H1 (cell line): ENCODE data around the gene PPP6R1. TPM values are rescaled to one million over a fixed set of nuclear protein-coding genes. Genes with fewer than 3 reads are reported as not detected.

Experiments
- CTCF ChIA-PET: fragments of 300-600 bp; sonication (Branson Sonifier 250); formaldehyde crosslinking; loops from one replicate; lab custom pipeline; 2021; ENCODE audit not compliant: partially characterized antibody; lab: Charles Lee
- POLR2A ChIA-PET: fragments of 300-600 bp; sonication (Branson Sonifier 250); formaldehyde crosslinking; loops from one replicate; lab custom pipeline; 2021; ENCODE audit warnings: inconsistent platforms; ENCODE audit not compliant: partially characterized antibody; lab: Charles Lee
- DNase-seq, 2 experiments: peaks; one replicate each; pipeline versions ENCODE4 v3.0.0 to v3.0.0-alpha.2; 2010 to 2022; ENCODE audit warnings: low spot score in 2 of 2, low read depth in 1 of 2, mixed read lengths in 1 of 2
- FAIRE-seq: peaks from 2 replicates; lab custom pipeline; 2011; peaks lifted over from hg19 to GRCh38; lab: Jason Lieb, UNC
- H2AFZ ChIP-seq: 2 replicates; pipeline ENCODE4 v1.8.1; 2012; ENCODE audit warnings: low read length, inconsistent platforms
- H2AK5ac ChIP-seq: 2 replicates; pipeline ENCODE4 v1.6.1; 2013; ENCODE audit warnings: low read depth, low read length
- H2BK120ac ChIP-seq: replicated peaks from 2 replicates; pipeline ENCODE3; 2013; ENCODE audit warnings: low read depth, low read length, inconsistent platforms
- H2BK12ac ChIP-seq: 2 replicates; pipeline ENCODE4 v1.6.1; 2013; ENCODE audit warnings: low read depth, low read length
- H2BK15ac ChIP-seq: 2 replicates; pipeline ENCODE4 v1.6.1; 2013; ENCODE audit warnings: low read length
- H2BK20ac ChIP-seq: 2 replicates; pipeline ENCODE4 v1.6.1; 2013; ENCODE audit warnings: low read length
- H2BK5ac ChIP-seq: 2 replicates; pipeline ENCODE4 v1.6.1; 2013; ENCODE audit warnings: low read depth, low read length
- H3K14ac ChIP-seq: 2 replicates; pipeline ENCODE4 v1.6.1; 2013; ENCODE audit warnings: inconsistent platforms; ENCODE audit not compliant: insufficient read length
- H3K18ac ChIP-seq: 2 replicates; pipeline ENCODE4 v1.6.1; 2013; ENCODE audit warnings: low read length; ENCODE audit errors: extremely low read depth
- H3K23ac ChIP-seq: 2 replicates; pipeline ENCODE4 v1.6.1; 2013; ENCODE audit warnings: inconsistent platforms; ENCODE audit not compliant: insufficient read length
- H3K23me2 ChIP-seq: 2 replicates; pipeline ENCODE4 v1.6.1; 2013; ENCODE audit warnings: low read depth, low read length
- H3K27ac ChIP-seq: 2 replicates; pipeline ENCODE4 v1.6.1; 2011; ENCODE audit warnings: low read depth, low read length, inconsistent platforms
- H3K27me3 ChIP-seq, 4 experiments: replicated peaks in 1 of 4; 1 replicate in 1 of 4; 2 replicates in 3 of 4; pipeline versions ENCODE4 v1.6.1 to v1.8.1; 2011 to 2013; ENCODE audit warnings: low read length in 3 of 4, mild to moderate bottlenecking in 3 of 4, inconsistent platforms in 2 of 4, mixed read lengths in 2 of 4, moderate library complexity in 1 of 4; ENCODE audit not compliant: control insufficient read depth in 3 of 4, insufficient read depth in 3 of 4; ENCODE audit errors: extremely low read depth in 1 of 4
- H3K36me3 ChIP-seq, 4 experiments: 2 replicates each; pipeline versions ENCODE4 v1.6.1 to v1.8.1; 2011 to 2013; ENCODE audit warnings: mild to moderate bottlenecking in 4 of 4, low read length in 3 of 4, moderate library complexity in 2 of 4, control low read depth in 1 of 4, inconsistent platforms in 1 of 4; ENCODE audit not compliant: insufficient read depth in 4 of 4, control insufficient read depth in 2 of 4
- H3K4ac ChIP-seq: replicated peaks from 2 replicates; pipeline ENCODE3; 2013; ENCODE audit warnings: low read length, low read depth, mixed read lengths, inconsistent platforms; ENCODE audit not compliant: insufficient read length
- H3K4me1 ChIP-seq, 4 experiments: replicated peaks in 1 of 4; 1 replicate in 1 of 4; 2 replicates in 3 of 4; pipeline versions ENCODE4 v1.6.1 to v1.8.1; 2011 to 2013; ENCODE audit warnings: low read length in 3 of 4, inconsistent platforms in 2 of 4, mixed read lengths in 1 of 4; ENCODE audit not compliant: insufficient read depth in 4 of 4, control insufficient read depth in 3 of 4
- H3K4me2 ChIP-seq, 2 experiments: 2 replicates each; pipeline versions ENCODE4 v1.6.1 to v1.8.1; 2011 to 2013; ENCODE audit warnings: low read depth in 2 of 2, low read length in 2 of 2, control low read depth in 1 of 2, inconsistent platforms in 1 of 2, mild to moderate bottlenecking in 1 of 2; ENCODE audit not compliant: insufficient read depth in 1 of 2
- H3K4me3 ChIP-seq, 4 experiments: fragments of 200-600, 300-600 bp in 1 of 4; sonication (generic), shearing (Covaris generic), sonication (Bioruptor Twin) in 1 of 4; 2 replicates each; pipeline versions ENCODE4 v1.5.1 to v1.8.1; 2011 to 2016; ENCODE audit warnings: low read length in 4 of 4, low read depth in 3 of 4, control low read depth in 2 of 4, inconsistent platforms in 2 of 4, mild to moderate bottlenecking in 2 of 4, mixed read lengths in 1 of 4, moderate library complexity in 1 of 4; ENCODE audit not compliant: insufficient read depth in 2 of 4; ENCODE audit errors: extremely low read depth in 1 of 4
- H3K56ac ChIP-seq: replicated peaks from 2 replicates; pipeline ENCODE3; 2013; ENCODE audit warnings: low read depth, mild to moderate bottlenecking, mixed read lengths, low read length, inconsistent platforms; ENCODE audit not compliant: insufficient read length
- H3K79me1 ChIP-seq: 2 replicates; pipeline ENCODE4 v1.6.1; 2013; ENCODE audit warnings: low read depth, low read length, control low read depth
- H3K79me2 ChIP-seq, 2 experiments: 2 replicates each; pipeline versions ENCODE4 v1.6.1 to v1.8.1; 2012 to 2013; ENCODE audit warnings: low read length in 2 of 2, mild to moderate bottlenecking in 2 of 2, inconsistent platforms in 1 of 2; ENCODE audit not compliant: insufficient read depth in 2 of 2, control insufficient read depth in 1 of 2
- H3K9ac ChIP-seq, 4 experiments: replicated peaks in 1 of 4; 1 replicate in 1 of 4; 2 replicates in 3 of 4; pipeline versions ENCODE4 v1.6.1 to v1.8.1; 2011 to 2013; ENCODE audit warnings: low read depth in 3 of 4, low read length in 3 of 4, control low read depth in 2 of 4, mild to moderate bottlenecking in 2 of 4, moderate library complexity in 2 of 4, inconsistent platforms in 1 of 4; ENCODE audit errors: extremely low read depth in 1 of 4
- H3K9me3 ChIP-seq, 2 experiments: 2 replicates each; pipeline versions ENCODE4 v1.6.1 to v1.8.1; 2012 to 2013; ENCODE audit warnings: mild to moderate bottlenecking in 2 of 2, moderate library complexity in 2 of 2, control low read depth in 1 of 2, inconsistent platforms in 1 of 2, low read depth in 1 of 2, low read length in 1 of 2, mixed read lengths in 1 of 2; ENCODE audit not compliant: insufficient read depth in 2 of 2
- H4K20me1 ChIP-seq, 2 experiments: replicated peaks in 1 of 2; 2 replicates each; pipeline versions ENCODE3 to v1.8.1; 2011 to 2013; ENCODE audit warnings: inconsistent platforms in 2 of 2, low read length in 2 of 2, mild to moderate bottlenecking in 1 of 2; ENCODE audit not compliant: insufficient read depth in 2 of 2, control insufficient read depth in 1 of 2
- H4K5ac ChIP-seq: 2 replicates; pipeline ENCODE4 v1.6.1; 2013; ENCODE audit warnings: low read length, low read depth, mixed read lengths, inconsistent platforms; ENCODE audit not compliant: insufficient read length
- H4K8ac ChIP-seq: 2 replicates; pipeline ENCODE4 v1.8.0; 2013; ENCODE audit warnings: mild to moderate bottlenecking, moderate library complexity, low read length, inconsistent platforms; ENCODE audit not compliant: insufficient read depth; ENCODE audit errors: extremely low read depth
- H4K91ac ChIP-seq: replicated peaks from 2 replicates; pipeline ENCODE3; 2013; ENCODE audit warnings: low read length, mixed read lengths, inconsistent platforms; ENCODE audit not compliant: insufficient read length
- CREB1 ChIP-seq: IDR thresholded peaks from 2 replicates; pipeline ENCODE4 v1.6.1; 2012; ENCODE audit warnings: inconsistent platforms
- FOSL1 ChIP-seq: IDR thresholded peaks from 2 replicates; pipeline ENCODE4 v1.6.1; 2011; ENCODE audit warnings: mild to moderate bottlenecking, low read depth, low read length, moderate library complexity; ENCODE audit not compliant: insufficient read depth
- HDAC2 ChIP-seq, 2 experiments: fragments of 300-600 bp in 1 of 2; sonication (generic) in 1 of 2; IDR thresholded peaks; 2 replicates each; pipeline ENCODE4 v1.6.1; 2011 to 2012; ENCODE audit warnings: low read depth in 2 of 2, low read length in 2 of 2, mild to moderate bottlenecking in 2 of 2, moderate library complexity in 2 of 2, borderline replicate concordance in 1 of 2, inconsistent platforms in 1 of 2
- NANOG ChIP-seq: IDR thresholded peaks from 2 replicates; pipeline ENCODE4 v1.6.1; 2011; ENCODE audit warnings: low read length, low read depth, mild to moderate bottlenecking, inconsistent platforms; ENCODE audit not compliant: insufficient read depth, poor library complexity, severe bottlenecking
- SIN3A ChIP-seq, 2 experiments: IDR thresholded peaks in 1 of 2; conservative IDR thresholded peaks in 1 of 2; 2 replicates each; pipeline ENCODE4 v1.6.1; 2011 to 2012; ENCODE audit warnings: low read length in 2 of 2, improper control_type of control experiment in 1 of 2, low read depth in 1 of 2, mild to moderate bottlenecking in 1 of 2
- TEAD4 ChIP-seq: IDR thresholded peaks from 2 replicates; pipeline ENCODE4 v1.6.1; 2012; ENCODE audit warnings: low read depth, low read length, inconsistent platforms, mixed read lengths
- WGBS, 2 experiments: shearing (Covaris generic) in 1 of 2; methylation state at CpG; one replicate each; pipeline versions ENCODE4 v1.1.6 to v1.1.7; 2013 to 2015; ENCODE audit warnings: low lambda C conversion rate in 2 of 2, mixed read lengths in 2 of 2, inconsistent platforms in 1 of 2, low coverage in 1 of 2, missing lambda C conversion rate in 1 of 2; ENCODE audit not compliant: insufficient replicate concordance in 2 of 2, insufficient coverage in 1 of 2, insufficient read length in 1 of 2; ENCODE audit errors: extremely low coverage in 1 of 2, missing lambda C conversion rate in 1 of 2; 5-methylcytosine and 5-hydroxymethylcytosine counted together
- polyA plus RNA-seq, 7 experiments: library from polyadenylated mRNA; depleted of rRNA in 3 of 7; stranded (reverse) in 5 of 7; unstranded in 2 of 7; fragments of >200 nt in 5 of 7; fragments of 200-250 nt in 2 of 7; gene quantifications; 1 replicate in 5 of 7; 2 replicates in 1 of 7; 4 replicates in 1 of 7; pipeline versions ENCODE4 v1.2.1 to v1.2.3, GENCODE V29; 2011 to 2013; ENCODE audit warnings: missing spikeins in 2 of 7, mixed read lengths in 2 of 7
- total RNA-seq: library from RNA; stranded (reverse); fragmentation: NEBNext Ultra II Directional; extraction: Animal tissue kit (Norgen Biotek cat#: 25700); gene quantifications from 2 replicates; pipeline ENCODE4 v1.2.1, GENCODE V29; 2021

Gene PPP6R1
- total and polyA plus RNA-seq, 2 of the 8 experiments (the other 6 are each of a cell fraction or from before 2014, with no cell fraction given): 36.4 to 74.4 TPM

DNA sequence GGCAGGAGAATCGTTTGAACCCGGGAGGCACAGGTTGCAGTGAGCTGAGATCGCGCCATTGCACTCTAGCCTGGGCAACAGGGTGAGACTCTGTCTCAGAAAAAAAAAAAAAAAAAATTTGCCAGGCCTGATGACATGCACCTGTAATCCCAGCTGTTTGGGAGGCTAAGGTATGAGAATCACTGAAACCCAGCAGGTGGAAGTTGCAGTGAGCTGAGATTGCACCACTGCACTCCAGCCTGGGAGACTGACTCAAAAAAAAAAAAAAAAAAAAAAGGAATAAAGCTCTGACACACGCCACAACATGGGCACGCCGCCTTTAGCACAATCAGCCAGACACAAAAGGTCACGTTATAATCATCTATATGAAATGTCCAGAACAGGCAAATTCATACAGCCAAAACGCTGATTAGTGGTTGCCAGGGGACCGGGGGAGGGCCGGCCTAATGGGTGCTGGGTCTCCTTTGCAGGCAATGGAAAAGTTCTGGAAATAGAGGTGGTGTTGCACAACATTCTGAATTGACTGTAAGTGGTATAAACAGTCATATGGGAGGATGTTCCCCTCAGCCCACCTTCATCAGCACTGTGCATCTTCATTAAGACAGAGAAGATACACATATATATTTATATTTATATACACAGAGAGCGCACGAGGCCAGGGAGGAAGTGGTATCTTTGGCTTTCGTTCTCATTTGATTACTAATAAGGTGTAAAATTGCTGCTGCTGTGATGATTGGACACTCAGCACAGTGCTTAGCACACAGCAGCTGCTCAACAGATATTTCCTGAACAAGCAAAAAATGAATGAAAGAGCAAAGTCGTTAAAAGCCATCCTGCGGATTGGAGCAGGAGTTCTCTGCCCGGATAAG lies 17.3 kb upstream of the PPP6R1 start:
- Histone ChIP-seq H3K79me1 (peaks cover 7% of the 10 kb centered on the region; the same call in 1 of the 2 replicates), H3K4me2 (no peak overlapping the region), H3K27me3 (no peaks in the 10 kb centered on the region), H3K23me2 (peaks cover 9% of the 10 kb centered on the region; the same call in 1 of the 2 replicates), H3K79me2 (peaks cover 3 to 6% of the 10 kb centered on the region in 2 experiments; a peak in 3 of 4 replicates), H3K4ac (no peak overlapping the region), H3K56ac (no peak overlapping the region), H2BK120ac (no peak overlapping the region), H2AFZ (no peak overlapping the region), H3K4me3 (no peak overlapping the region), H3K27ac (no peak overlapping the region), H2AK5ac (no peak overlapping the region), H2BK12ac (no peak overlapping the region), H3K18ac (no peak overlapping the region), H2BK15ac (no peak overlapping the region), H4K5ac (no peak overlapping the region), H2BK5ac (no peak overlapping the region), H2BK20ac (no peak overlapping the region), H3K14ac (no peak overlapping the region), H4K8ac (no peak overlapping the region), H3K9ac (no peak overlapping the region), H3K4me1 (peaks cover 3 to 13% (median 4%) of the 10 kb centered on the region in 4 experiments), H3K23ac (no peak overlapping the region), H4K20me1 (peaks cover 3 to 4% of the 10 kb centered on the region in 2 experiments), H3K9me3 (no peaks in the 10 kb centered on the region), H4K91ac (no peak overlapping the region), H3K36me3 (peaks cover 0 to 9% (median 5%) of the 10 kb centered on the region in 4 experiments; a peak in 5 of 8 replicates)
- DNase-seq (no peak), FAIRE-seq (no peak)
- POLR2A ChIA-PET: interaction anchor here (0.6 to 2.5 kb wide), 5 partner anchors 14 to 66 kb away, joined by 3 to 10 read pairs (median 3); partner anchors contain the start of genes KMT5C and PPP6R1
- 95% methylated on average over 17 of the region's 17 CpGs; no CpG with 5 or more reads in 1 of the 2 experiments for WGBS, 2 experiments
- CTCF ChIA-PET: interaction anchor here (1.4 kb wide), 1 partner anchor 795 kb away, joined by 5 read pairs; no protein-coding TSS in a partner anchor
- no peak for TF ChIP-seq CREB1
- no peak for TF ChIP-seq FOSL1
- no peak for TF ChIP-seq SIN3A (conservative IDR thresholded peaks at IDR 0.05 in 1 of 2, IDR thresholded peaks at IDR 0.05 in 1 of 2; ENCODE audit: low read depth in 1 of 2, low read length in 2 of 2)
- no peak for TF ChIP-seq TEAD4
- no peak for TF ChIP-seq HDAC2 (IDR thresholded peaks at IDR 0.05; ENCODE audit: borderline replicate concordance in 1 of 2, low read depth in 2 of 2, low read length in 2 of 2)
- no peak for TF ChIP-seq NANOG
